OCI-LY3 (cell line): ENCODE data around the gene VPS26C.

Experiments used
- CTCF ChIP-seq: fragments of 200-600, 300-600 bp; sonication (generic); IDR thresholded peaks from 2 replicates; pipeline ENCODE4 v1.5.1; 2014; ENCODE audit warnings: antibody characterized with exemption, low read length, low read depth
- EZH2phosphoT487 ChIP-seq: fragments of 200-600 bp; shearing (Covaris generic); IDR thresholded peaks from 2 replicates; pipeline ENCODE4 v1.6.1; 2018; ENCODE audit warnings: antibody characterized with exemption, mixed run types, low read depth

GRCh38 chr21:37257511-37257966, 9.6 kb downstream of the VPS26C start:
- no peak; the same call in 1 of the 2 replicates for TF ChIP-seq CTCF
- TF ChIP-seq EZH2phosphoT487 = no peak
